ENCODE measurements around the gene ITPK1.
A peak's percentile ranks its signal among the peaks of the same experiment; 100 is the strongest.

The ITPK1 gene

DNA sequence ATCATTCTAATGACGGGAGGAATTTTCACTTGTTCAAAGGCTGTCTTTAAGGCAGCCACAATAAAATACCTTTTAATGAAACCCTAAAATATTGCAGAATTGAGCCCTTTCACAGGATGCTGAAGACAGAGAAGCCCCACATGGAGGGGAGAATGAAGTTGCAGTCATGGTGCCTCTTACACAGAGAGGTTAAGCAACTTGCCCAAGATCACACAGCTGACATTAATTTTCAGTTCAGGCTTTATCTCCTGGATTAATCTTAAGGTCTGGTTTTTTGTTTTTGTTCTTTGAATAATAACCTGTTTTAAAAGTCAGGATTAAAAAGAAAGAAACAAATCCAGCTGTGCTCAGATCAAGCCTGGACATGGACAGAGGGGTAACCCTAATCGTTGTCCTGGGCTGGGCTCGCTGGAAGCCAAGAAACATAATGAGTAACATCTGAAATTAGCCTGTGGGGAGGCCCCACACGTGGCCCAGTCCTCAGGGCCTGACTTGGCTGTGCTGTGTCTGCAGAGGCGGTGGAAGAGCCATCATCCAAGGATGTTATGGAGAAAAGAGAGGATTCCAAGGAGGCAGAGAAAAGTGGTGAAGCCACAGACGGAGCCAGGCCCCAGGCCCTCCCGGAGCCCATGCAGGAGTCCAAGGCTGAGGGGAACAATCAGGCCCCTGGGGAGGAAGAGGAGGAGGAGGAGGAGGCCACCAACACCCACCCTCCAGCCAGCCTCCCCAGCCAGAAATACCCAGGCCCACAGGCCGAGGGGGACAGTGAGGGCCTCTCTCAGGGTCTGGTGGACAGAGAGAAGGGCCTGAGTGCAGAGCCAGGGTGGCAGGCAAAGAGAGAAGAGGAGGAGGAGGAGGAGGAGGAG lies 184.8 kb downstream of the ITPK1 start:
- no peak for DNase-seq

DNA sequence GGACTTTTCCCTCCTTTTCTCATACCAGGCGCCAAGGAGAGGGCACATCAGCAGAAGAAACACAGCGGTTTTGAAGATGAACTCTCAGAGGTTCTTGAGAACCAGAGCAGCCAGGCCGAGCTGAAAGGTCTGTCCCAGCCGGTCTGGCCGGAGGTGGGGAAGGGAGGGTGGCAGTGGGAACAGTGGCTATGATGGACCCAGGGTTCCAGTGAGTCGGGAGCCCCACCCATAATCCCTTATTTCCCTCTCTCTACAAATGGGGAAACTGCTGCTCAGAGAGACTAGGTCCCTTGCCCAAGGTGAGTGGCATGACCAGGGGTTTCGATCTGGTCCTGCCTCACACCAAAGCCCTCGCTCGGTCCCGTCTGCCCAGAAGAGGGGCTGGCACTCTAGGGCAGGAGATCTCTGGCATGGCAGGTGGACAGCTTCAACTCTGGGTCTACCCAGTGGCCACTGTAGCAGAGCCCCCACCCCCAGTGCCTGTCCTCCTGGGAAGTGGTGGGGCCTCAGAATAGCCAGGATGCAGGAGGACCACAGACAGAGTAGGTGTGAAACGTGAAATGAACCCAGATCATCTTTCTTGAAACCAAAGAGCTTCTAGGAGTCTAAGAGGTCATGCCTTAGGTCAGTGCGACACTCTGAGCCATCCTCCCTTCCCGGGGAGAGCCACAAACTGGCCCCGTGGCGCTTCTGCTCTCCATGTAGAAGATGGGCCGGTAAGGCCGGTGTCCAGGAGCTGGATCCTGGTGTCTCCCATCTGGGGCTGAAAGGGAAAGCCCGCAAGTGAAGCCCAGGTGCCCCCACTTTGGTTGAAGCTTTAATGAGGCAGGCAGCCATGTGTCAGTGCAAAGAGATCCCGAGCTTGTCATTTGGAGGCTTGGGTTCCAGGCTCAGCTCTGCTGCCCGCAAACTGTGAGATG lies 185.8 kb downstream of the ITPK1 start:
- DNase-seq = no peak

DNA sequence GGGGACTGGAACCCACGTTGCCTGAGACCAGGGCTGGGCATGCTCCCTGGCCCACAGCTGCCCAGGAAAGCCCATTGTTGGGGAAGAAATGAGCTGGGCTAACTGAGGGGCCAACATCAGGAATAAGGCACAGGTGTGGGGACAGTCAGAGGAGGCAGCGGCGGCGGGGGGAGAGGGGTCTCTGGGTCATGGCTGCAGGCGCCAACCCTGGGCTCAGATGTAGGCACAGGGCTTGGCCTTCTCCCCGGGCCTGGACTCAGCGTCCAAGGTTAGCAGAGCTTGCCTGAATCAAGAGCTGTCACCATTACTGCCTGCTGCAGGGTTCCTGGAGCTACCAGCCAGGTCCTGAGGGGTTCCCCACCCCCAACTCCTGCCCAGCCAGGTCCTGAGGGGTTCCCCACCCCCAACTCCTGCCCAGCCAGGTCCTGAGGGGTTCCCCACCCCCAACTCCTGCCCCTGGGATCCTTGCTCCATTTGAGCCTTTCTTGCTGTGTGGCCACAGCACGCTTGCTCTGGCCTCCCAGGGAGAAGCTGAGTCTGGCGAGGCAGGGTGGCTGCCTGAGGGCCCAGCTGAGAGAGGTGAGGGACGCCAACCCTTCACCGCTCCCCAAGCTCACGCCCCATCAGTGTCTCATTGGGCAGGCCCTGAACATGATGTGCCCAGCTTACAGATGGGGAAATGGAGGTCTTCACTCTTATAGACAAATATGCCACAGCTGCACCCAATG lies 186.6 kb downstream of the ITPK1 start:
- no peak for DNase-seq

DNA sequence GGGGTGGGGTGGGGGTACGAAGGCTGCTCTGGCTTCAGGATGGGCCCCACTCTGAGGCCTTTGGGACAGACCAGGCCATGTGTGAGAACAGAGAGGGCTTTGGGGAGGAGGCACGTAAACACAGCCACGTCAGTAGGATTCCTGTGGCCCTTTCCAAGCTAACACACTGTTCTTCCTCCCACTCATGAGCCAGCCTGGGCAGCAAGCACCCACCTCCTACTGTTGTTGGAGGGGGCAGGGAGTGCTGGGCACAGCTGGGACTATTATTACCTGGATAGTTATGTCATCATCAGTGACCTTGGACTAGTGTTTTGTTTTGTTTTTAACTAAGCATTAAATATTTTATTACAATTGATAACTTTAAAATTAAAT lies 187.5 kb downstream of the ITPK1 start:
- DNase-seq = no peak

DNA sequence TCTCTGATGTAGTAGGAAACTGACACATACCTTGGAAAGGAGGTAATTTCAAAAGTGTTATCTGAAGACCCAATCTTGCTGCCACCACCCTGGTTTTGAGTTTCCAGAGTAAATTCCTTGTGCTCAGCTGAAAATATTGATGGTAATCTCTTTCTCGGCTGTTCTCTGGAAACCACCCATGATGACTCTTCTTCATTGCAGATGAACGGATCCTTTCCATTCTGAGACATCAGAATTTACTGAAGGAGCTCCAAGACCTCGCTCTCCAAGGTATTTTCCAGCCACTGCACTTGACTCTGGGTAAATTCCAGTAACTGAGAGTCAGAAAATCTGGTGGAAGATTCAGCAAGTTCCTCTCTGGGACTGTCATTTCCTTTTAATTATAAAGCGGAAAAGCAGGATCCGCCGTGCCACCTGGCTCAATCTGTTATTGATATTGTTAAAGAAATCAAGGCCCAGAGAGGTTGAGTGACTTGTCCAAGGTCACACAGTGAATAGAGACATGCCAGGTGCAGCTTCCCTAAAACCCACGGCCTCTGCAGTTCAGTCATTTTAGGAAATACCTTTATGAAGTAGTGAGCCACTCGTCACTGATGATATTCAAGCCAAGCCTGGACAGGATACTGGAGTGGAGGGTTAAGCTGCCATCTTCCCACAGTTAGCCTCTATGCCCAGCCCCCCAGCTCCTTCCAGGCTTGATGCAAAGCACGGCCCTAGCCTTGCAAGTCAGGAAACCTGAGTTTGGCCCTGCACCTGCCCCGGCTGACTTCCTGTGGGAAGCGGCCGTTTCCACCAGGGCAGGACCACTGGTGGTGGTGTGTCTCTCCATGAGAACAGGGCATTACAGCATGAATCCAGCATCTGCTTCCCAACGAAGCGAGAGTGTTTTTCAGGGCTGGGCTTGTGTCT lies 188.1 kb downstream of the ITPK1 start:
- DNase-seq = no peak

DNA sequence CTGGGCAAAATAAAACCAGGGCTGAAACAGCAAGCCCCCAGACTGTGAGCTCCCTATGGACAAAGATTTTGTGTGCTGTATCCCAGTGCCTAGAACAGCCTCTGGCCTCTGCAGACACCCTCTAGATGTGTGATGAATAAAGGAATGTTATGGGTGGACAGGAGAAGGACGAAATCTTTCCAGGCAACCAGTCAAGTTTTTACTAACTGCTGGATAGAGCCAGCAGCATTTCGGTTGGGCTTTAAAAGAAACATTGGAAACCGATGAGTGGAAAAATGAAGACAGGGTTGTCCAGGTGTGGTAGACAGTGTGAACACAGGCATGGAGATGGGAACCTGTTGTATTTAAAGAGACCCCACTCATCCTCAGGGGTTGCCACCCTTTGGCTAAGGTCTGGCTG lies 188.8 kb downstream of the ITPK1 start:
- no peak for DNase-seq

DNA sequence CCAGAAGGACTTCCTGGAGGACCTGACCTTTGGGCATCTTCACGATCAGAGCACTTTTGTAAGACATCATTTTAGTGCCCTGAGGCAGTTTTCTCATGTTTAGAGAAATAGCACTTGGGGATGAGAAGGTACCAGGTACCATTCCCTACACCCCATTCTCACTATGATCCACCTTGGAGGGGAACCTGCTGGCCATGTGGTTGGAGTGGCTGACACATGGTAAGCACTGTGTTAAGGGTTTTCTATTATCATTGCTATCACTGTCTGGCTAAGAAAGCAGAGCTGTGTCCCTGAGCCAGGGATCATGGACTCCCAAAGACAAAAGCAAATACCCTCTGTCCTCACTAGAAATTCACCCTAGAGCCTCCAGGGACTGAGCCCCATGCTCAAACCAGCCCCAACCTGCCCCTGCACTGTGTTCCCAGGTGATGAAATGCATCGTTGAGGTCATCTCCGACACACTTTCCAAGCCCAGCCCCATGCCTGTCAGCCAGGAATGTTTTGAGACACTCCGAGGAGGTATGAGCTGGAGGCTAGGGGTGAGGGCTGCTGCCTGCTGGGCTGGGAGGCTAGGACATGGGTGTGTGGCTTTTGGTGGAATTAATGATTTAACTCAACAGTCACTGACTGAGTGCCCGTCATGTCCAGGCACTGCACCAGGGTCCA lies 189.4 kb downstream of the ITPK1 start:
- DNase-seq = no peak

DNA sequence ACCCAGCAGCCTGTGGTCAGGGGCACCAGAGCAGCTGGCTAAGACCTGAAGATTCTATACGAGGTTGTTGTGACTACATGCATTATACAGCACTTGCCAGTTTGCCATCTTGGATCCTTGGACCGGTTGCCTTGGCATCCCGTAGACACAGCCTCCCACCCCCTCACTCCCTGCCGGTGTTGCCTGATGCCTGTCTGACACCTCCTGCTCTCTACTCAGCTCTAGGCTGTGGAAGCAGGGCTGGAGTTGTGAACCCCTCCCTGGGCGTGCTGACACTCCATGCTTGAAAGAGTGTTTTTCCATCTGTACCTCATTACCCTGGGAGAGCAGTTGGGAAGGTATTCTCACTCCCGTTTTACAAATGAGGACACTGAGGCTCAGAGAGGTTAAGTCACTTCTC lies 190.3 kb downstream of the ITPK1 start:
- no peak for DNase-seq

DNA sequence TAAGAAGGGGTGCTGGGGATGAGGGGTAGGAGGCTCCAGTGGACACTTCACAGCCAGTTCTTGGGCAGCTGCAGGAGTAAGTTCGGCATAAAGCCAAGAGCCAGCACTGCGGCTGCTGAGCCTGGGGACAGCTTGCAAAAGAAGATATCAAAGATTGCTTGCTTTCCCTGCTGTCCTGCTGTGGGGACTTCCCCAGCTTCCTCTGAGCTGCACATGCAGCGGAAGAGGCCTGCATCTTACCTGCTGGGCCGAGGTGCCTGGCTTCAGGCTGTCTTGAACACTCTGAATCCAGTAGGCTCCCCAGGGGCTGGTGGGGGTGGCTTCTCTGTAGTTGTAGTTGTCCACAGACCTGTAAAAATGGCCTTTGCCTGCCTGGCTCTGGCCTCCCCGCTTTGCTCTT lies 191.5 kb downstream of the ITPK1 start:
- no peak for DNase-seq

DNA sequence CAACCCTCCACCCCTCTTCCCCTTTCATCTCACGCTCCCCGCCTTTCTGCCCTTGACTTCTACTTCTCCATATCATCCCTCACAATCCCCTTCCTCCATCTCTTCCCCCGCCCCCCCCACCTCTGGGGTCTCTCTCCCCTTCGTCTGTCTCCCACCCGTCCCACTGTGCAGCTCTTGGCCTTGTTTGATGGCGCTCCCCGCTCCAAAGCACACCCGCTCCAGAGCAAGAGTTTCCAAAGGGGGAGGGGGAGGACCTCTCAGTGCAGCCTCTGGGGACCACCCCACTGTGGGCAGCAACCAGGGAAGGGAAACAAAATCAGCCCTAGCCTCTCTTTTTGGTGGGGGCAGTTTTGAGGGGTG lies 192.0 kb downstream of the ITPK1 start:
- no peak for DNase-seq

DNA sequence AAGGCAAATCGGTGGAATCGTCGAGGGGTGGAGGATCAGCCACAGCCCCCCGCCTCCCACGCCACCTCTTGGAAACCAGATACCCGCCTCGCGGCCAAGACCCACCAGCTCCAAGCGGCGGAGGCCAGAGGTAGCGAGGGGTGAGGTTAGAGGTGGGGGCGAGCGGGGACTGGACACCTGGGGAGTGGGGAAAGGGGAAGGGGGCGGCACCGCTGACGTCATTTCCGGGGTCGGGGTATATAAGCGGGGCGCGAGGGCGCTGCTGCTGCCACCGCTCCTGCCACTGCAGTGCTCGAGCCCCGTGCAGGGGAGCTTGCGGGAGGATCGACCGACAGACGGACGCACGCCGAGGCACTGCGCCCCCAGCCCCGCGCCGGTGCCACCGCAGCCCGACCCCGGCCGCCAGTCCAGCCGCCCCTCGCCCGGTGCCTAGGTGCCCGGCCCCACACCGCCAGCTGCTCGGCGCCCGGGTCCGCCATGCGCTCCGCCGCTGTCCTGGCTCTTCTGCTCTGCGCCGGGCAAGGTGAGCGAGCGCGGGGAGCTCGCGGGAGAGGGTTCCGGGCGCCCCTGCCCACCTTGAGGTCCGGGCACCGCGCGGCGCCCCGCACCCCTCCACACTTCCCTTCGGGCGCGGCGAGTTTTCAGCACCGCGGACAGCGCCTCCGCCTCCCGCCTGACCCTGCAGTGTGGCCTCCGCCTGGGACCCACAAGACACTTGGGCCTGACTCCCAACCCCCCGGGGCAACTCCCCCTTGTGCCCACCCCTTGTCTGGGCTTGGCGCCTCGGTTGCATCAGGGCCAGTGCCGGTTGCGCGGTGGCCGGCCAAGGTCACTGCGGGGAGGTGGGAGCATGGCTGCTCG lies 192.6 kb downstream of the ITPK1 start, which contains the start of gene CHGA:
Gene CHGA (plus strand): TSS at position 268 of the 861 bp plus-strand sequence. CDS start 210 bp downstream, at position 478.
- peak in 1 of 4 experiments; percentile 9 for DNase-seq

DNA sequence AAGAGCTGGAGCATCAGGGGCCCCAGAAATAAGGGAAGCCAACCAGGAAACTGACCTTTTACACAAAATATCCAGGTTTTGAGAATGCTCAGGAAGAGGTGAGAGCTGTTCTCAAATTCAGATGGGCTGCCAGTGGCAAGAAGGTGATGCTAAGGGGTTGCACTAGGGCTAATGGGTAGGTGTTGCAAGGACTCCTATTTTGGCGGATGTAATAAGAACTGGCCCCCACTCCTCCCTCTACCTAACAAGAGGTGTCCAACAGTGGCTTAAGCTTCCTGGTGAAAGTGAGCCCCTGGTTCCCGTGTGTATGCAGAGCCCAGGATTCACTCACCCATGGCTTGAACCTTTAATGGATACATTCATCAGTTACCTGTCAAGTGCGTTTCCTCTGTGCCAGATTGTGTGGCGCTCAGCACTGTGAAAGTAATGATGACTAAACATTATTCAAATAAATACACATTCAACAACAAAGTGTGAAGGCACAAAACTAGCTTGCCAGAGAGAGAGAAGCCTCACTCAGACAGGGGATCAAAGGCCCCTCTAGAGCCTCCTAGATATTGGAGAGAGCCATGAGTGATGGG lies 193.5 kb downstream of the ITPK1 start:
- DNase-seq = no peak

DNA sequence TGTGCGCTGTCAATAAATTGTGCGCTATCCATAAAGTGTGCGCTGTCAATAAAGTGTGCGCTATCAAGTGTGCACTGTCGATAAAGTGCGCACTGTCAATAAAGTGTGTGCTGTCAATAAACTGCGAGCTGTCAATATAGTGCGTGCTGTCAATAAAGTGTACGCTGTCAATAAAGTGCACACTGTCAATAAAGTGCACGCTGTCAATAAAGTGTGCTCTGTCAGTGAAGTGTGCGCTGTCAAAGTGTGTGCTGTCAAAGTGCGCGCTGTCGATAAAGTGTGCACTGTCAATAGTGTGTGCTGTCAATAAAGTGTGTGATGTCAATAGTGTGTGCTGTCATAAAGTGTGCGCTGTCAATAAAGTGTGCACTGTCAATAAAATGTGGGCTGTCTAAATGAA lies 195.7 kb downstream of the ITPK1 start:
- no peak for DNase-seq

DNA sequence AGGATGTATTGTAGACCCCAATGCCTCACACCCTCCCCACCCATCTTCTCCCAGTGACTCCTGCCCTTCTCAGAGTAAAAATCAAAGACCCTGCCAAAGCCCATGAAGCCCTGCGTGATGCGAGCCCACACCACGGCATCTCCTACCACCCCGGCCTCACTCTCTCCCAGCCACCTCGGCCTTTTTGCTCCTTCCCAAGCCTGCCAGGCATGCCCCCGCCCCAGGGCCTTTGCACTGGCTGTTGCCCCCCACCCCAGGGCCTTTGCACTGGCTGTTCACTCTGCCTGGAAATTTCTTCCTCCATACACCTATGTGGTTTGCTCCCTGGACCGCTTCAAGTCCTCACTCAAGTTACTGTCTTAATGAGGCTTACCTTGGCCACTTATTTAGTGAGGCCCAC lies 197.8 kb downstream of the ITPK1 start:
- DNase-seq = no peak

DNA sequence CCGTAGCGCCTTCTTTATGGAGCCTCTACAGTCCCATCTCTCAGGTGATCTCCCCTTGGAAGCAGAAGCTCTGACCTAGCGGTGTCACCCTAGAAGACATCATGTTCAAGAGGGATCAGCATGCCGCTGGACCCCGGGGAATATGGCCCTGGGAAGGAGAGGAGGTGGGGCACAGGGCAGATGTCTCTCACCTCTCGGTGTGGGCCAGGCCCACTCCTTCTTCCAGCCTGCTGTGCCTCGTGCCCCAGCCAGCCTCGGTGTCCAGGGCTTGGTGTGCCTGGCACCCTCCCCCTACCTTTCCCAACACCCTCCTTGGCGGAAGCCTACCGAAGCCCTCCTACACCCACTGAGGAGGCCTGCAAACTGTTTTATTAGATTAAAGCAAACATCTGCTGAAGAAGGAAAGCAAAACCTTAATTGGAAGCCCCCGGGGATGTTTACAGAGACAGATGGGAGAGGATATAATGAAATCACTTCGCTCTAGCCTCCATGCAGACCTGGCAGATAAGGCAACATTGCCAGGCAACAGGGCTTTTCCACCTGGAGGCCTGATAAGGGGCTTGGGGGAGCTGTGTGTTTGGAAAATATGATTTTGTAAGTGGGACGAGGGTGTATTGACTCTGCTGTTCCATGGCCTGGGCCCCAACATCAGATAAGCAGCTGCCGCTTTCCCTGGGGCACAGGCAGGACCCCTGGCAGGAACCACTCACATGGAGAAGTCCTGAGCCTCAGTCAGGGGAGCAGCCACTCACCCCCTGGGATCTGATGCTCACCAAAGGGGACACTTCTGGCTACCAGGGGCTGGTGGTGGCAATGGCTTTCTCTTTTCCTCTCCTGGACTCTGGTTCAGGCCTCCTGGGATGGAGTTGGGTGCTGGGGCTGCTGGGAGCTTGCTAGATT lies 198.4 kb downstream of the ITPK1 start:
- DNase-seq = no peak

DNA sequence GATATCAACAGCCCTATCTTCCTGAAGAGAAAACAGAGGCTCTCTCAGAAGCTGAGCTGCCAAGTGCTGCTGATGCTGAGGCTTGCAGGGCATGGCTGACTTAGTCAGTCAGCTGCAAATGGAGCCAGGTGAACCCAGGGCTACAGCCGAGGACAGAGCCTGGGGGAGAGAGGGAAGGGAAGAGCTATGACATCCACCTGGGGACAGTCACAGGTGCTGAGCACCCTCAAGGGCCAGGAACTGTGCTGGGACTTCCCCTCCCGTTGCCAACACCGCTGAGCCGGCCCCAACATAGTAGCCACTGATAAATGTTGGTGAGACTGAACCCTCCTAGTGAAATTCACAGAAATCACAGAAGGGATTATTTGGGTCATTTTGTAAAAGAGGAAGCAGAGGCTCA lies 199.5 kb downstream of the ITPK1 start:
- DNase-seq = no peak

DNA sequence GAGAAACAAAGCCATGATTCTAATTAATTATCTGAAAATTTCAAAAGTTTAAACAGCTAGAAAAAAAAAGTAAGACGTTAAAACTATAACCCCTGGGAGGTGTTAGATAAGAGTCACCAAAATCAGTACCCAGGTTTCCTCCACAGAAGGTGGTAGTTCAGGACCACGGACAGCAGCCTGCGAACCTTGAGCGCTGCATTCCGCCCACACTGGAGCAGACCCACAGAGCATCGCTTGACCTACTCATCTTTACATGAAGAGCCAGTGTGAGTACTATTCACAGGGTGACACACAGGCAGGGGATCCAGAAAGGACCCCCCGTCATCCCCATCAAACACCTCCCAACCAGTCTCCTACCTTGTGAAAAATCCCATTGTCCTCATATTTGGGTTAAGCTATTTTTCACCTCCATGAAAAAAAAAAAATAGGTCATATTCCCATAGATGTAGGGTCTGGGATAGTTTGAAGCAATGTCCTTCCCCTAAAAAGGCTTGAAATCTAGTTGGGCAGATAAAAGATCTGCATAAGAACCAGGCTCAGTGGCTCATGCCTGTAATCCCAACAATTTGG lies 201.6 kb downstream of the ITPK1 start:
- DNase-seq = no peak

DNA sequence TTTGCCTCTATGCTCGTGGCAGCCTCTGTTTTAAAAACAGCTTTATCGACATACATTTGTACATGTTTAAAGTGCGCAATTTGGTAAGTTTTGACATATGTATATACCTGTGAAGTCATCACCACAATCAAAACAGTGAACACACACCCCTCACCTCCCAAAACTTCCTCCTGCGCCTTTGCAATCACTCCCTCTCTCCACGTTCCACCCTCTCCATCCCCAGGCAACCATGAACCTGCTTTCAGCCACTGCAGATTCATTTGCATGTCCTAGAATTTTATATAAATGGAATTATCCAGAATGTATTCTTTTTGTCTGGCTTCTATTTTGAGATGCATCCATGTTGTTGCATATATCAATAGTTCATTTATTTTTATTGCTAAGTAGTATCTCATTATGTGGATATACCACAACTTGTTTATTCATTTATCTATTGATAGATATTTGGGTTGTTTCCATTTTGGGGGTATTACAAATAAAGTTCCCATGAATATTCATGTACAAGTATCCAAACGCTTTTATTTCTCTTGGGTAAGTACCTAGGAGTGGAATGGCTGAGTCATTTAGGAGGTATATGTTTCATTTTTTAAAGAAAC lies 208.3 kb downstream of the ITPK1 start:
- DNase-seq = no peak
